ENCODE results near the gene RNF148. TPM values are rescaled to one million over a fixed set of nuclear protein-coding genes. Genes with fewer than 3 reads are reported as not detected.

RNF148 gene
- total RNA-seq, 1 donor from 2014 or later: not detected

- no peak for DNase-seq (ENCODE audit: low spot score in 2 of 2, unreplicated experiment in 2 of 2)
- Mint-ChIP-seq H3K4me3 (no peak overlapping the region), H3K36me3 (peaks cover 13% of the 10 kb centered on the region), H3K4me1 (peaks cover 11% of the 10 kb centered on the region), H3K9me3 (peaks cover 28% of the 10 kb centered on the region), H3K27me3 (ENCODE audit: low read depth) (no peaks in the 10 kb centered on the region), H3K27ac (no peak overlapping the region)
- TF ChIP-seq CTCF (IDR thresholded peaks at IDR 0.05; ENCODE audit: unreplicated experiment): no peak
Measured at GRCh38 chr7:122675621-122676020, 27.1 kb downstream of the RNF148 start.

- Mint-ChIP-seq H3K9me3 (peaks cover 28% of the 10 kb centered on the region), H3K4me1 (peaks cover 11% of the 10 kb centered on the region), H3K4me3 (no peak overlapping the region), H3K27ac (no peak overlapping the region), H3K27me3 (ENCODE audit: low read depth) (no peaks in the 10 kb centered on the region), H3K36me3 (peaks cover 13% of the 10 kb centered on the region)
- no peak for DNase-seq (ENCODE audit: low spot score in 2 of 2, unreplicated experiment in 2 of 2)
- TF ChIP-seq CTCF (IDR thresholded peaks at IDR 0.05; ENCODE audit: unreplicated experiment): no peak
Measured at GRCh38 chr7:122675011-122675410, 27.7 kb downstream of the RNF148 start.

DNA sequence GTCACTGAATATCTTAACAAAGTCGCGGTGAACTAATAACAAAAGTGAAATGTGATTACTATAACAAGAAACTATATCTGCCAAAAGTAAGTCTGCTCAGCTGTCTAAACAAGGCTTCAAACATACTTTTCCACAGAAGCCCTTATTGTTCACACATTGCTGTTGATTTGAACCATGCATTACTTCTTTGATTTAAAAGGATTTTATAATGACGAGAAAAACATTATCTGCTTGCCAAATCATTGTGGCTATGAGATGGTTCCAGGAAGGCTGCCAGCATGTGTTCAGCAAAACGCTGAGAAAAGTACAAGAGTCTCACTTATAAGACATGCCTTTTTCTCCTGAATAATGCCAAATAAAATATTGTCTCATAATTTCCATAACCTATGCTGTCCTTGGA is 28.2 kb downstream of the RNF148 start:
- no peak for DNase-seq (ENCODE audit: low spot score in 2 of 2, unreplicated experiment in 2 of 2)
- no peak overlapping the region for H3K27ac Mint-ChIP-seq
- no peaks in the 10 kb centered on the region for H3K27me3 Mint-ChIP-seq (ENCODE audit: low read depth)
- peaks cover 12% of the 10 kb centered on the region for H3K36me3 Mint-ChIP-seq
- TF ChIP-seq CTCF (IDR thresholded peaks at IDR 0.05; ENCODE audit: unreplicated experiment): no peak
- H3K4me3 Mint-ChIP-seq: no peak overlapping the region
- peaks cover 10% of the 10 kb centered on the region for H3K4me1 Mint-ChIP-seq
- H3K9me3 Mint-ChIP-seq: peaks cover 26% of the 10 kb centered on the region

DNA sequence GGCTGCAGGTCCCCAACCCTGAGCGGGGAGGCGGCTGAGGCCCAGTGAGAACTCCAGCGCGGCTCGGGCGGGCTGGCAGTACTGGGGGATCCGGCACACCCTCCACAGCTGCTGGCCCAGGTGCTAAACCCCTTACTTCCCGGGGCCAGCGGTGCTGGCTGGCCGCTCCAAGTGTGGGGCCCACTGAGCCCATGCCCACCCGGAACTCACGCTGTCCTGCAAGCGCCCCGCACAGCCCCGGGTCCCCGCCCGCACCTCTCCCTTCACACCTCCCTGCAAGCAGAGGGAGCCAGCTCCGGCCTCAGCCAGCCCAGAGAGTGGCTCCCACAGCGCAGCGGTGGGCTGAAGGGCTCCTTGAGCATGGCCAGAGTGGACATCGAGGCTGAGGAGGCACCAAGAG is 28.8 kb downstream of the RNF148 start:
- H3K27ac Mint-ChIP-seq: no peak overlapping the region
- no peak for TF ChIP-seq CTCF (IDR thresholded peaks at IDR 0.05; ENCODE audit: unreplicated experiment)
- H3K4me1 Mint-ChIP-seq: peaks cover 6% of the 10 kb centered on the region
- peaks cover 9% of the 10 kb centered on the region for H3K36me3 Mint-ChIP-seq
- H3K4me3 Mint-ChIP-seq: no peak overlapping the region
- no peaks in the 10 kb centered on the region for H3K27me3 Mint-ChIP-seq (ENCODE audit: low read depth)
- DNase-seq (ENCODE audit: low spot score in 2 of 2, unreplicated experiment in 2 of 2): no peak
- peaks cover 22% of the 10 kb centered on the region for H3K9me3 Mint-ChIP-seq

GRCh38 chr7:122672536-122672935 is 30.2 kb downstream of the RNF148 start:
- peaks cover 8% of the 10 kb centered on the region for H3K9me3 Mint-ChIP-seq
- no peaks in the 10 kb centered on the region for H3K36me3 Mint-ChIP-seq
- H3K27me3 Mint-ChIP-seq (ENCODE audit: low read depth): no peaks in the 10 kb centered on the region
- H3K27ac Mint-ChIP-seq: no peak overlapping the region
- DNase-seq (ENCODE audit: low spot score in 2 of 2, unreplicated experiment in 2 of 2): no peak
- TF ChIP-seq CTCF (IDR thresholded peaks at IDR 0.05; ENCODE audit: unreplicated experiment): no peak
- peaks cover 6% of the 10 kb centered on the region for H3K4me1 Mint-ChIP-seq
- no peak overlapping the region for H3K4me3 Mint-ChIP-seq

DNA sequence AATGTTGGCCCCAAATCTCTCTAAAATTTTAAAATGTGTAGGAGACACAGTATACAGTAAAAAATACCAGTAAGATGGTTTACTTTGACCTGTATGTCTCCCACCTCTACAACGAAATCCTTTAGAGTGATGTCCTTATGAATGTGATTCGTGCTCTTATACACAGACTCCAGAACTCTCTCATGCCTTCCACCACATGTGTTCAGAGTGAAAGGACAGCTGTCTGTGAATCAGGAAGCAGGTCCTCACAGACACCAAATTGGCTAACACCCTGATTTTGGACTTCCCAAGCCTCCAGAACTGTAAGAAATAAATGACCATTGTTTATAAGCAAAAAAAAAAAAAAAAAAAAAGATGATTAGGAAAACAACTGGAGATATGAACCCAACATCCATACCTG is 39.0 kb downstream of the RNF148 start:
- DNase-seq (ENCODE audit: low spot score in 2 of 2, unreplicated experiment in 2 of 2): no peak
- H3K27ac Mint-ChIP-seq: no peak overlapping the region
- no peaks in the 10 kb centered on the region for H3K4me1 Mint-ChIP-seq
- H3K27me3 Mint-ChIP-seq (ENCODE audit: low read depth): no peaks in the 10 kb centered on the region
- H3K4me3 Mint-ChIP-seq: no peak overlapping the region
- no peak for TF ChIP-seq CTCF (IDR thresholded peaks at IDR 0.05; ENCODE audit: unreplicated experiment)
- no peaks in the 10 kb centered on the region for H3K9me3 Mint-ChIP-seq
- no peaks in the 10 kb centered on the region for H3K36me3 Mint-ChIP-seq

Measured in mesothelial cell of epicardium (in vitro differentiated cells).